Testis (tissue), 2 donors: Measurements from ENCODE around the gene PBX2.

Experiments used
- CTCF ChIP-seq, 3 experiments: fragments of 450-650 bp in 2 of 3; fragments of 200-600 bp in 1 of 3; sonication (generic) in 1 of 3; IDR thresholded peaks; one replicate each; pipeline ENCODE4 v1.5.1; 2016 to 2019; ENCODE audit warnings: antibody characterized with exemption in 3 of 3, mild to moderate bottlenecking in 2 of 3, moderate library complexity in 1 of 3
- POLR2A ChIP-seq: fragments of 450-650 bp; IDR thresholded peaks from one replicate; pipeline ENCODE4 v1.6.1; 2017; ENCODE audit warnings: antibody characterized with exemption, mild to moderate bottlenecking, moderate library complexity

DNA sequence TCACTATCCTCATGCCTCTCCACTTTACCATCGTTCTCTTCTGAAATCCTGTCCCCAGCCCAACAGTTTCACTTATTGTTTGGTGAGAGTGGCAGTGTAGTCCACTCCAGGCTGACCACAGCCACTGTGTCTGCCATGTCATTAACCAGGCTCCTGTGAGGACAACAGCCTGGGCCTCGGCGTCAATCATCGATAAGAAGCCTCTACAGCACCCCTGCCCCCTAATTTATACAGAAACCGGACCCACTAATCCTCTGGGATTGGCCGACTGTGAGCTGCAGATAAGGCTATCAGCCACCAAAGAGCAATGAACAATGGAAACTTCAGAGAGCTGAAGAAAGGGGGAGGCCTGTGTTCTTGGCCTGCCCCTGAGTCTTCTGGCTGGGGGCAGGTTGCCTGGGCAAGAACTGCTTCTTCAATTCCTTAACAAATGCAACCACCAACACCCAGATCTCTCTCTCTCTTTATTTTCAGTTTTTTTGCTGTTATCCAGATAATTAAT is 22.2 kb downstream of the PBX2 start:
- TF ChIP-seq CTCF (IDR thresholded peaks at IDR 0.05), result no peak
- TF ChIP-seq POLR2A, result no peak
